Stimulated activated naive CD8-positive, alpha-beta T cell treated with anti-CD3 and anti-CD28 coated beads, Interleukin-15, Interleukin-2, amounts not matched to agents 100 ng/mL and 50 ng/mL, for 24 hours (primary cell): ENCODE results near the gene MGAT1.
A peak's percentile ranks its signal among the peaks of the same experiment; 100 is the strongest.
"Not testable (repeated sequence)": the region's sequence is repeated elsewhere in the genome, so short reads cannot be mapped to it uniquely, and the experiment has no call there.

Experiments
- H3K27ac Mint-ChIP-seq: one replicate; pipeline ENCODE4 v1.8.0; 2021; ENCODE audit warnings: mild to moderate bottlenecking, mixed read lengths
- H3K27me3 Mint-ChIP-seq: one replicate; pipeline ENCODE4 v1.8.0; 2021; ENCODE audit warnings: mixed read lengths
- H3K36me3 Mint-ChIP-seq: one replicate; pipeline ENCODE4 v1.8.0; 2021; ENCODE audit warnings: low read depth, mixed read lengths
- H3K4me1 Mint-ChIP-seq: one replicate; pipeline ENCODE4 v1.8.0; 2021; ENCODE audit warnings: low read depth, mixed read lengths
- H3K4me3 Mint-ChIP-seq: one replicate; pipeline ENCODE4 v1.8.0; 2021; ENCODE audit warnings: mild to moderate bottlenecking, mixed read lengths
- H3K9me3 Mint-ChIP-seq: one replicate; pipeline ENCODE4 v1.8.0; 2021; ENCODE audit warnings: mixed read lengths

Gene MGAT1

GRCh38 chr5:180786531-180787398, 15.8 kb downstream of the MGAT1 start:
- Mint-ChIP-seq H3K36me3 (peaks cover 19% of the 10 kb centered on the region), H3K4me1 (peaks cover 17% of the 10 kb centered on the region), H3K9me3 (no peaks in the 10 kb centered on the region), H3K27ac (peak overlapping the region; percentile 62), H3K4me3 (no peak overlapping the region), H3K27me3 (no peaks in the 10 kb centered on the region)

- Mint-ChIP-seq H3K27me3 (no peaks in the 10 kb centered on the region), H3K4me1 (peaks cover 17% of the 10 kb centered on the region), H3K27ac (peak overlapping the region; percentile 65)
Measured at GRCh38 chr5:180785794-180786221, 16.8 kb downstream of the MGAT1 start.

GRCh38 chr5:180785121-180785781, 17.4 kb downstream of the MGAT1 start:
- H3K4me3 Mint-ChIP-seq = no peak overlapping the region
- no peak overlapping the region for H3K27ac Mint-ChIP-seq
- peaks cover 11% of the 10 kb centered on the region for H3K36me3 Mint-ChIP-seq

More at GRCh38 chr5:180785794-180786221, 16.8 kb downstream of the MGAT1 start:
- H3K36me3 Mint-ChIP-seq = peaks cover 14% of the 10 kb centered on the region
- no peaks in the 10 kb centered on the region for H3K9me3 Mint-ChIP-seq
- H3K4me3 Mint-ChIP-seq = no peak overlapping the region

GRCh38 chr5:180784497-180785097, 18.0 kb downstream of the MGAT1 start:
- Mint-ChIP-seq H3K27ac (no peak overlapping the region), H3K4me1 (peaks cover 15% of the 10 kb centered on the region), H3K9me3 (no peaks in the 10 kb centered on the region), H3K27me3 (no peaks in the 10 kb centered on the region), H3K4me3 (no peak overlapping the region), H3K36me3 (peaks cover 4% of the 10 kb centered on the region)

More at GRCh38 chr5:180785121-180785781, 17.4 kb downstream of the MGAT1 start:
- no peaks in the 10 kb centered on the region for H3K9me3 Mint-ChIP-seq
- H3K27me3 Mint-ChIP-seq = no peaks in the 10 kb centered on the region
- H3K4me1 Mint-ChIP-seq = peaks cover 16% of the 10 kb centered on the region

GRCh38 chr5:180783340-180784052, 19.1 kb downstream of the MGAT1 start:
- peaks cover 15% of the 10 kb centered on the region for H3K4me1 Mint-ChIP-seq
- H3K27ac Mint-ChIP-seq = no peak overlapping the region
- H3K36me3 Mint-ChIP-seq = peaks cover 3% of the 10 kb centered on the region
- H3K4me3 Mint-ChIP-seq = no peak overlapping the region
- no peaks in the 10 kb centered on the region for H3K9me3 Mint-ChIP-seq
- no peaks in the 10 kb centered on the region for H3K27me3 Mint-ChIP-seq

- Mint-ChIP-seq H3K9me3 (no peaks in the 10 kb centered on the region), H3K4me3 (no peak overlapping the region), H3K4me1 (peaks cover 9% of the 10 kb centered on the region), H3K36me3 (peaks cover 1% of the 10 kb centered on the region), H3K27ac (no peak overlapping the region), H3K27me3 (no peaks in the 10 kb centered on the region)
Measured at GRCh38 chr5:180782748-180783147, 19.9 kb downstream of the MGAT1 start.

GRCh38 chr5:180781900-180782326, 20.7 kb downstream of the MGAT1 start:
- H3K4me3 Mint-ChIP-seq, H3K27ac Mint-ChIP-seq, H3K9me3 Mint-ChIP-seq, H3K36me3 Mint-ChIP-seq, H3K4me1 Mint-ChIP-seq, H3K27me3 Mint-ChIP-seq: not testable (repeated sequence)

- H3K27me3 Mint-ChIP-seq = no peaks in the 10 kb centered on the region
- H3K36me3 Mint-ChIP-seq = no peaks in the 10 kb centered on the region
- H3K4me1 Mint-ChIP-seq = peaks cover 4% of the 10 kb centered on the region
- no peak overlapping the region for H3K27ac Mint-ChIP-seq
- no peak overlapping the region for H3K4me3 Mint-ChIP-seq
- H3K9me3 Mint-ChIP-seq = no peaks in the 10 kb centered on the region
Measured at GRCh38 chr5:180779985-180780610, 22.5 kb downstream of the MGAT1 start.

- H3K36me3 Mint-ChIP-seq = no peaks in the 10 kb centered on the region
- no peak overlapping the region for H3K27ac Mint-ChIP-seq
- peaks cover 9% of the 10 kb centered on the region for H3K9me3 Mint-ChIP-seq
- H3K4me3 Mint-ChIP-seq = no peak overlapping the region
- peaks cover 14% of the 10 kb centered on the region for H3K27me3 Mint-ChIP-seq
- peaks cover under 1% of the 10 kb centered on the region for H3K4me1 Mint-ChIP-seq
Measured at GRCh38 chr5:180777475-180777874, 25.1 kb downstream of the MGAT1 start.

- no peaks in the 10 kb centered on the region for H3K36me3 Mint-ChIP-seq
Measured at GRCh38 chr5:180776376-180776775, 26.2 kb downstream of the MGAT1 start.

GRCh38 chr5:180775624-180776023, 27.0 kb downstream of the MGAT1 start:
- Mint-ChIP-seq H3K27me3 (peaks cover 14% of the 10 kb centered on the region), H3K27ac (no peak overlapping the region), H3K9me3 (peaks cover 14% of the 10 kb centered on the region), H3K36me3 (no peaks in the 10 kb centered on the region), H3K4me1 (no peaks in the 10 kb centered on the region), H3K4me3 (no peak overlapping the region)

More at GRCh38 chr5:180776376-180776775, 26.2 kb downstream of the MGAT1 start:
- H3K27me3 Mint-ChIP-seq = peaks cover 14% of the 10 kb centered on the region
- peaks cover 14% of the 10 kb centered on the region for H3K9me3 Mint-ChIP-seq
- H3K4me3 Mint-ChIP-seq = no peak overlapping the region
- H3K4me1 Mint-ChIP-seq = no peaks in the 10 kb centered on the region
- H3K27ac Mint-ChIP-seq = no peak overlapping the region

- H3K36me3 Mint-ChIP-seq = no peaks in the 10 kb centered on the region
- H3K9me3 Mint-ChIP-seq = peaks cover 20% of the 10 kb centered on the region
- H3K4me3 Mint-ChIP-seq = no peak overlapping the region
- peaks cover 22% of the 10 kb centered on the region for H3K27me3 Mint-ChIP-seq
- no peak overlapping the region for H3K27ac Mint-ChIP-seq
- H3K4me1 Mint-ChIP-seq = no peaks in the 10 kb centered on the region
Measured at GRCh38 chr5:180771839-180772238, 30.8 kb downstream of the MGAT1 start.

- Mint-ChIP-seq H3K36me3 (no peaks in the 10 kb centered on the region), H3K27me3 (peaks cover 36% of the 10 kb centered on the region), H3K4me1 (no peaks in the 10 kb centered on the region), H3K4me3 (no peak overlapping the region), H3K27ac (no peak overlapping the region), H3K9me3 (peaks cover 24% of the 10 kb centered on the region)
Measured at GRCh38 chr5:180769821-180770220, 32.8 kb downstream of the MGAT1 start.

- H3K27me3 Mint-ChIP-seq = peaks cover 5% of the 10 kb centered on the region
- no peak overlapping the region for H3K27ac Mint-ChIP-seq
- H3K9me3 Mint-ChIP-seq = peaks cover 19% of the 10 kb centered on the region
- no peaks in the 10 kb centered on the region for H3K36me3 Mint-ChIP-seq
- H3K4me1 Mint-ChIP-seq = no peaks in the 10 kb centered on the region
- H3K4me3 Mint-ChIP-seq = no peak overlapping the region
Measured at GRCh38 chr5:180755601-180756000, 47.0 kb downstream of the MGAT1 start.
